K562 (cell line): ENCODE results near the gene MCM7. TPM values are rescaled to one million over a fixed set of nuclear protein-coding genes. Genes with fewer than 3 reads are reported as not detected.
A peak's percentile ranks its signal among the peaks of the same experiment; 100 is the strongest.

Source experiments
- ARNT ChIP-seq, 2 experiments: fragments of 450-650 bp; IDR thresholded peaks; 2 replicates each; pipeline ENCODE4 v1.6.1; 2016; ENCODE audit warnings: mild to moderate bottlenecking in 1 of 2
- KLF13 ChIP-seq: fragments of 450-650 bp; IDR thresholded peaks from 2 replicates; pipeline ENCODE4 v1.6.1; 2016; ENCODE audit warnings: missing genetic modification characterization, low read depth, mild to moderate bottlenecking, missing compliant biosample characterization, moderate library complexity, borderline replicate concordance
- RBM25 ChIP-seq: fragments of 200-400 bp; formaldehyde crosslinking; IDR thresholded peaks from 2 replicates; pipeline ENCODE4 v1.6.1; 2018; ENCODE audit warnings: low read length, low read depth, moderate library complexity; ENCODE audit not compliant: severe bottlenecking
- ZNF696 ChIP-seq: fragments of 250-450 bp; sonication (Bioruptor Pico); conservative IDR thresholded peaks from 2 replicates; pipeline ENCODE4 v1.4.0; 2020; ENCODE audit warnings: mild to moderate bottlenecking, moderate library complexity
- polyA plus RNA-seq, 8 experiments: library from polyadenylated mRNA; depleted of rRNA in 4 of 8; stranded (reverse) in 5 of 8; unstranded in 3 of 8; fragments of >200 nt; fragmentation: Nextera tagmentation in 2 of 8; fragmentation: Illumina TruSeq in 1 of 8; extraction: Ambion mirVana in 2 of 8; extraction: Trizol in 1 of 8; gene quantifications; 2 replicates each; pipeline versions ENCODE4 v1.2.1 to v1.2.3, GENCODE V29; 2011 to 2014; ENCODE audit warnings: inconsistent platforms in 1 of 8, missing spikeins in 1 of 8
- total RNA-seq, 7 experiments: library from RNA; depleted of rRNA in 6 of 7; stranded (reverse); fragments of >200 nt in 6 of 7; fragmentation: Illumina TruSeq in 2 of 7; extraction: Trizol in 2 of 7; gene quantifications; 2 replicates each; pipeline versions ENCODE4 v1.2.1 to v1.2.3, GENCODE V29; 2011 to 2021; ENCODE audit warnings: low replicate concordance in 1 of 7
- TF ChIP-seq, protein P1 (sequence below): sonication (generic); formaldehyde crosslinking; IDR thresholded peaks from 2 replicates; pipeline ENCODE4 v1.9.0; 2022; ENCODE audit warnings: mild to moderate bottlenecking, missing genetic modification reagents
- TF ChIP-seq, protein P2 (sequence below): fragments of 450-650 bp; IDR thresholded peaks from one replicate; pipeline ENCODE4 v1.6.1; 2018; ENCODE audit warnings: mild to moderate bottlenecking, moderate library complexity; ENCODE audit not compliant: partially characterized antibody
- TF ChIP-seq, protein P3 (sequence below), 2 experiments: IDR thresholded peaks; 2 replicates each; pipeline ENCODE4 v1.6.1; 2011; ENCODE audit warnings: borderline replicate concordance in 1 of 2, control low read depth in 1 of 2, low read depth in 1 of 2, low read length in 1 of 2, mild to moderate bottlenecking in 1 of 2, mixed read lengths in 1 of 2, moderate library complexity in 1 of 2; ENCODE audit not compliant: insufficient read depth in 1 of 2, insufficient read length in 1 of 2, poor library complexity in 1 of 2, severe bottlenecking in 1 of 2; ENCODE audit errors: extremely low read depth in 1 of 2
- TF ChIP-seq, protein P4 (sequence below): fragments of 200-800 bp; sonication (Bioruptor generic); IDR thresholded peaks from 2 replicates; pipeline ENCODE4 v1.6.1; 2017; ENCODE audit warnings: missing genetic modification characterization, missing compliant biosample characterization
- TF ChIP-seq, protein P5 (sequence below): fragments of 450-650 bp; conservative IDR thresholded peaks from 2 replicates; pipeline ENCODE4 v1.6.1; 2016; ENCODE audit warnings: missing genetic modification characterization, low read depth, mild to moderate bottlenecking, control low read depth, missing compliant biosample characterization

MCM7 gene
- total and polyA plus RNA-seq, 9 of the 15 experiments (the other 6 are each of a cell fraction or from before 2014, with no cell fraction given) = 329 to 856 (median 437) TPM

DNA sequence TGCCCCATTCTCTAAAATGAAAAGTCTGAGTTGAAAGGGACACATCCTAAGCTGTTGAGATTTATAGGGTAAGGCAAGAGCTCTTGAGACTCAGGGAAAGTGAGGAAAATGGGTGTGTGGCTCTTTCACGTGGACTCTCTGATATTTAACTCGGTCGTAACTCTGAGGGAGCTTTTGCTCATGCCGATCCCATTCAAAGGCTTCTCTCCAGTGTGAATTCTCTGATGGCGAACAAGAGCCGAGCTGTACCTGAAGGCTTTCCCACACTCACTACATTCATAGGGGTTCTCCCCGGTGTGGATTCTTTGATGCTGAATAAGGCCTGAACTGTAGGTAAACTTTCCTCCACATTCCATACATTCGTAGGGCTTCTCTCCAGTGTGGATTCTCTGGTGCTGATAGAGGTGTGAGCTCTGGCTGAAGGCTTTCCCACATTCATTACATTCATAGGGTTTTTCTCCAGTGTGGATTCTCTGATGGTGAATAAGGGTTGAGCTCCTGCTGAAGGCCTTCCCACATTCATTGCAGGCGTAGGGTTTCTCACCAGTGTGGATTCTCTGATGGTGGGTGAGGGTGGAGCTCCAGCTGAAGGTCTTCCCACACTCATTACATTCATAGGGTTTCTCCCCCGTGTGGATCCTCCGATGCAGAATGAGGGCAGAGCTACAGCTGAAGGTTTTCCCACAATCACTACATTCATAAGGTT lies 30.0 kb downstream of the MCM7 start (continued):
- TF ChIP-seq, protein P1, sequence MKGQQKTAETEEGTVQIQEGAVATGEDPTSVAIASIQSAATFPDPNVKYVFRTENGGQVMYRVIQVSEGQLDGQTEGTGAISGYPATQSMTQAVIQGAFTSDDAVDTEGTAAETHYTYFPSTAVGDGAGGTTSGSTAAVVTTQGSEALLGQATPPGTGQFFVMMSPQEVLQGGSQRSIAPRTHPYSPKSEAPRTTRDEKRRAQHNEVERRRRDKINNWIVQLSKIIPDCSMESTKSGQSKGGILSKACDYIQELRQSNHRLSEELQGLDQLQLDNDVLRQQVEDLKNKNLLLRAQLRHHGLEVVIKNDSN (CRISPR knock-in tag) = no peak
- TF ChIP-seq, protein P2, sequence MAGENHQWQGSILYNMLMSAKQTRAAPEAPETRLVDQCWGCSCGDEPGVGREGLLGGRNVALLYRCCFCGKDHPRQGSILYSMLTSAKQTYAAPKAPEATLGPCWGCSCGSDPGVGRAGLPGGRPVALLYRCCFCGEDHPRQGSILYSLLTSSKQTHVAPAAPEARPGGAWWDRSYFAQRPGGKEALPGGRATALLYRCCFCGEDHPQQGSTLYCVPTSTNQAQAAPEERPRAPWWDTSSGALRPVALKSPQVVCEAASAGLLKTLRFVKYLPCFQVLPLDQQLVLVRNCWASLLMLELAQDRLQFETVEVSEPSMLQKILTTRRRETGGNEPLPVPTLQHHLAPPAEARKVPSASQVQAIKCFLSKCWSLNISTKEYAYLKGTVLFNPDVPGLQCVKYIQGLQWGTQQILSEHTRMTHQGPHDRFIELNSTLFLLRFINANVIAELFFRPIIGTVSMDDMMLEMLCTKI = no peak
- TF ChIP-seq RBM25 (peak; percentile 85), ZNF696 (CRISPR knock-in tag) (no peak), KLF13 (tag) (no peak), ARNT (IDR thresholded peaks at IDR 0.05) (peak in 1 of 2 experiments; percentile 63; a peak in 2 of 4 replicates)
- TF ChIP-seq, protein P3, sequence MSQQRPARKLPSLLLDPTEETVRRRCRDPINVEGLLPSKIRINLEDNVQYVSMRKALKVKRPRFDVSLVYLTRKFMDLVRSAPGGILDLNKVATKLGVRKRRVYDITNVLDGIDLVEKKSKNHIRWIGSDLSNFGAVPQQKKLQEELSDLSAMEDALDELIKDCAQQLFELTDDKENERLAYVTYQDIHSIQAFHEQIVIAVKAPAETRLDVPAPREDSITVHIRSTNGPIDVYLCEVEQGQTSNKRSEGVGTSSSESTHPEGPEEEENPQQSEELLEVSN (IDR thresholded peaks at IDR 0.05; ENCODE audit: borderline replicate concordance in 1 of 2, extremely low read depth in 1 of 2, insufficient read depth in 1 of 2, insufficient read length in 1 of 2, low read depth in 1 of 2, low read length in 1 of 2, poor library complexity in 1 of 2, severe bottlenecking in 1 of 2) = peak in 1 of 2 experiments; percentile 42
- TF ChIP-seq, protein P4, sequence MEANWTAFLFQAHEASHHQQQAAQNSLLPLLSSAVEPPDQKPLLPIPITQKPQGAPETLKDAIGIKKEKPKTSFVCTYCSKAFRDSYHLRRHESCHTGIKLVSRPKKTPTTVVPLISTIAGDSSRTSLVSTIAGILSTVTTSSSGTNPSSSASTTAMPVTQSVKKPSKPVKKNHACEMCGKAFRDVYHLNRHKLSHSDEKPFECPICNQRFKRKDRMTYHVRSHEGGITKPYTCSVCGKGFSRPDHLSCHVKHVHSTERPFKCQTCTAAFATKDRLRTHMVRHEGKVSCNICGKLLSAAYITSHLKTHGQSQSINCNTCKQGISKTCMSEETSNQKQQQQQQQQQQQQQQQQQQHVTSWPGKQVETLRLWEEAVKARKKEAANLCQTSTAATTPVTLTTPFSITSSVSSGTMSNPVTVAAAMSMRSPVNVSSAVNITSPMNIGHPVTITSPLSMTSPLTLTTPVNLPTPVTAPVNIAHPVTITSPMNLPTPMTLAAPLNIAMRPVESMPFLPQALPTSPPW (CRISPR knock-in tag) = 0 out of 2 replicates have a peak, but pooled peaks have one; percentile 17
- TF ChIP-seq, protein P5, sequence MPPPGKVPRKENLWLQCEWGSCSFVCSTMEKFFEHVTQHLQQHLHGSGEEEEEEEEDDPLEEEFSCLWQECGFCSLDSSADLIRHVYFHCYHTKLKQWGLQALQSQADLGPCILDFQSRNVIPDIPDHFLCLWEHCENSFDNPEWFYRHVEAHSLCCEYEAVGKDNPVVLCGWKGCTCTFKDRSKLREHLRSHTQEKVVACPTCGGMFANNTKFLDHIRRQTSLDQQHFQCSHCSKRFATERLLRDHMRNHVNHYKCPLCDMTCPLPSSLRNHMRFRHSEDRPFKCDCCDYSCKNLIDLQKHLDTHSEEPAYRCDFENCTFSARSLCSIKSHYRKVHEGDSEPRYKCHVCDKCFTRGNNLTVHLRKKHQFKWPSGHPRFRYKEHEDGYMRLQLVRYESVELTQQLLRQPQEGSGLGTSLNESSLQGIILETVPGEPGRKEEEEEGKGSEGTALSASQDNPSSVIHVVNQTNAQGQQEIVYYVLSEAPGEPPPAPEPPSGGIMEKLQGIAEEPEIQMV = no peak
